ENCODE data around the gene GPHN. TPM values are rescaled to one million over a fixed set of nuclear protein-coding genes. Genes with fewer than 3 reads are reported as not detected.

GPHN gene
- 4.0 and 6.2 TPM in 2 replicates for total RNA-seq

GRCh38 chr14:66507722-66508546, at the start of gene GPHN:
TSS of gene GPHN (plus strand) at chr14:66508147.

GRCh38 chr14:66485910-66486421, 22.0 kb upstream of the GPHN start, which contains the start of gene CCDC196:
TSS of gene CCDC196 (plus strand) at chr14:66486371. CDS start at chr14:66486503, 132 bp downstream.

Other genes with a start within 250 kb of the GPHN start
- gene CCDC196, start 21.8 kb upstream of the GPHN start, total RNA-seq: not detected in 2 replicates

Data from cardiac atrium fibroblast (primary cell).